PC-9 (cell line): Measurements from ENCODE around the gene MTUS2. TPM values are rescaled to one million over a fixed set of nuclear protein-coding genes. Genes with fewer than 3 reads are reported as not detected.

Experiments used
- BruUV-seq: library from RNA; stranded (reverse); fragments of 400-500 nt; replicated peaks from 2 replicates; lab custom pipeline; 2021; lab: Mats Ljungman, UMichigan
- CTCF ChIA-PET: fragments of 300-600 bp; sonication (Branson Sonifier 250); formaldehyde crosslinking; loops from one replicate; lab custom pipeline; 2022; ENCODE audit warnings: antibody characterized with exemption; lab: Charles Lee
- POLR2A ChIA-PET: fragments of 300-600 bp; sonication (Branson Sonifier 250); formaldehyde crosslinking; loops from one replicate; lab custom pipeline; 2022; ENCODE audit warnings: antibody characterized with exemption; ENCODE audit not compliant: unreplicated experiment; lab: Charles Lee
- DNase-seq, 2 experiments: peaks; one replicate each; pipeline versions ENCODE4 v3.0.0 to v3.0.0-alpha.2; 2015 to 2022; ENCODE audit warnings: mixed read lengths in 1 of 2
- H2AFZ ChIP-seq: fragments of 200-600 bp; sonication (generic); 2 replicates; pipeline ENCODE4 v1.8.1; 2017; ENCODE audit warnings: antibody characterized with exemption
- H3F3A ChIP-seq: fragments of 200-600 bp; sonication (generic); 2 replicates; pipeline ENCODE4 v1.8.1; 2017; ENCODE audit warnings: antibody characterized with exemption, mild to moderate bottlenecking, low read depth; ENCODE audit not compliant: insufficient read depth
- H3K27ac ChIP-seq: fragments of 200-600 bp; sonication (generic); 2 replicates; pipeline ENCODE4 v1.6.1; 2016; ENCODE audit warnings: mixed run types
- H3K27me3 ChIP-seq: fragments of 200-600 bp; sonication (generic); 2 replicates; pipeline ENCODE4 v1.6.1; 2016; ENCODE audit warnings: low read depth, mixed run types; ENCODE audit not compliant: insufficient read depth
- H3K36me3 ChIP-seq: fragments of 200-600 bp; sonication (generic); 2 replicates; pipeline ENCODE4 v1.6.1; 2016; ENCODE audit warnings: low read depth, mixed run types
- H3K4me1 ChIP-seq: fragments of 200-600 bp; sonication (generic); replicated peaks from 2 replicates; pipeline ENCODE4 v1.6.1; 2016; ENCODE audit warnings: mixed run types; ENCODE audit not compliant: insufficient read depth
- H3K4me2 ChIP-seq: fragments of 200-600 bp; sonication (generic); 2 replicates; pipeline ENCODE4 v1.6.1; 2017; ENCODE audit warnings: mixed run types
- H3K4me3 ChIP-seq: fragments of 200-600 bp; sonication (generic); 2 replicates; pipeline ENCODE4 v1.6.1; 2016; ENCODE audit warnings: mixed run types
- H3K79me2 ChIP-seq: fragments of 200-600 bp; sonication (generic); 2 replicates; pipeline ENCODE4 v1.6.1; 2017; ENCODE audit warnings: low read depth, mixed run types
- H3K9me2 ChIP-seq: fragments of 200-600 bp; sonication (generic); 2 replicates; pipeline ENCODE4 v1.8.1; 2017; ENCODE audit warnings: mild to moderate bottlenecking; ENCODE audit not compliant: insufficient read depth
- H3K9me3 ChIP-seq: fragments of 200-600 bp; sonication (generic); 2 replicates; pipeline ENCODE4 v1.8.1; 2016; ENCODE audit warnings: low read depth; ENCODE audit not compliant: insufficient read depth
- H4K20me1 ChIP-seq: fragments of 200-600 bp; sonication (generic); 2 replicates; pipeline ENCODE4 v1.8.1; 2017; ENCODE audit not compliant: insufficient read depth
- CTCF ChIP-seq: fragments of 200-600 bp; sonication (generic); conservative IDR thresholded peaks from 2 replicates; pipeline ENCODE4 v1.6.1; 2017; ENCODE audit warnings: mixed run types, antibody characterized with exemption, mild to moderate bottlenecking, moderate library complexity
- EZH2 ChIP-seq: fragments of 200-600 bp; sonication (generic); IDR thresholded peaks from 2 replicates; pipeline ENCODE4 v1.8.0; 2017; ENCODE audit warnings: antibody characterized with exemption, low read depth
- intact Hi-C: fragments of 100-400 bp; cut with micrococcal nuclease; formaldehyde crosslinking; loops from one replicate; pipeline ENCODE4 v1.10.0; 2022; ENCODE audit not compliant: unreplicated experiment
- total RNA-seq: library from RNA; stranded (reverse); gene quantifications from 2 replicates; pipeline ENCODE4 v1.2.3, GENCODE V29; 2021

Gene MTUS2
- total RNA-seq, 1 experiment from 2014 or later = not detected

- Histone ChIP-seq H2AFZ (no peak overlapping the region), H3K9me3 (no peaks in the 10 kb centered on the region), H3K4me3 (no peak overlapping the region), H3K27me3 (no peaks in the 10 kb centered on the region), H3K4me2 (no peak overlapping the region), H3K4me1 (no peaks in the 10 kb centered on the region), H3K79me2 (peaks cover 86% of the 10 kb centered on the region), H3F3A (no peaks in the 10 kb centered on the region; the same call in 1 of the 2 replicates), H3K9me2 (no peaks in the 10 kb centered on the region), H4K20me1 (peaks cover 99% of the 10 kb centered on the region), H3K36me3 (peaks cover 32% of the 10 kb centered on the region), H3K27ac (no peak overlapping the region)
- intact Hi-C loops = no loop called here
- CTCF ChIA-PET = no interaction called here
- POLR2A ChIA-PET = no interaction called here
- no peak for TF ChIP-seq EZH2
- TF ChIP-seq CTCF = no peak
- no peak for DNase-seq
- no TSS peak for BruUV-seq
Measured at GRCh38 chr13:29546662-29547061, 726.5 kb downstream of the MTUS2 start.

DNA sequence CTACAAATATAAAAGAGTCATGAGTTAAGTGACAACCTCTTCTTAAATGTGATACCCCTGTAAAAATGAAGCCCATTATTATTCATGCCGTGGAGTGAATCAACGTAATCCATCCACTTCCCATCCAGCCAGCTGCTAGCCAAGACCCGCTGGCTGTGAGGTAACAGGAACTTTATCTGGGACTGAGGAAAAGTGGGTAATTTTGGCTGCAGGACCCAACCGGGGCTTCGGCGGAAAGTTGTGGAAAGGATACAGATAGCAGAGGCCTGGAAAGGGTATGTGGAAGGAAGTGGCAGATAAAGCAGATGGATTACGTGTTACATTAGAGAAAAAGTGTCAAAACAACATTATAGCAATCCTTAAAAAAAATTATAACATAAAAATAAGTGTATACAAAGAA lies 727.0 kb downstream of the MTUS2 start:
- intact Hi-C loops = no loop called here
- CTCF ChIA-PET = no interaction called here
- Histone ChIP-seq H2AFZ (no peak overlapping the region), H3K9me2 (no peaks in the 10 kb centered on the region), H3K27ac (no peak overlapping the region), H3K79me2 (peaks cover 88% of the 10 kb centered on the region), H3K4me3 (no peak overlapping the region), H3F3A (no peaks in the 10 kb centered on the region; the same call in 1 of the 2 replicates), H3K27me3 (no peaks in the 10 kb centered on the region), H3K4me1 (no peaks in the 10 kb centered on the region), H3K9me3 (no peaks in the 10 kb centered on the region), H4K20me1 (peaks cover 100% of the 10 kb centered on the region), H3K4me2 (no peak overlapping the region), H3K36me3 (peaks cover 32% of the 10 kb centered on the region)
- BruUV-seq = no TSS peak
- TF ChIP-seq EZH2 (no peak), CTCF (no peak)
- no peak for DNase-seq
- POLR2A ChIA-PET = no interaction called here

DNA sequence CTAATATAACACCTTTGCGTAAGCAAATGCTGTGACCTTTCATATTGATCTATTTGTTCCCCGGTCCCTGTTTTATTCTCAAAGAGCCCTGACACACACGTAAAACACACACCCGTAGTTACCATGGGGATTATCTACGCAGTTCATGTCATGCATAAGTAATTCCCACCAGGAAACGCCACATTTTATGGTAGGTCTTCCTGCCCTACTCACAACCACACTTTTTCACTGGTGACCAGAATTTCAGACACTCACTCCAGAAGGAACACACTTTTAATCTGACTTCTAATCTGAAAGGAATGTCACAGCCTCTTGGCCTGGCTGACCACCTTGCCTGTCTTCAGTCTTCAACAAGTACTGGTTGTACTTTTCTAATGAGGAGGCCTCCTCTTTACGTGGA lies 728.6 kb downstream of the MTUS2 start:
- TF ChIP-seq CTCF (no peak), EZH2 (no peak)
- intact Hi-C loops = no loop called here
- peaks cover 90% of the 10 kb centered on the region for H3K79me2 ChIP-seq
- no peaks in the 10 kb centered on the region for H3K9me2 ChIP-seq
- H3K27ac ChIP-seq = no peak overlapping the region
- no peak overlapping the region for H3K4me2 ChIP-seq
- peaks cover 37% of the 10 kb centered on the region for H3K36me3 ChIP-seq
- H2AFZ ChIP-seq = no peak overlapping the region
- no peak overlapping the region for H3K4me3 ChIP-seq
- no peaks in the 10 kb centered on the region for H3K4me1 ChIP-seq
- POLR2A ChIA-PET = no interaction called here
- no peaks in the 10 kb centered on the region for H3K9me3 ChIP-seq
- peaks cover 99% of the 10 kb centered on the region for H4K20me1 ChIP-seq
- no peaks in the 10 kb centered on the region; the same call in 1 of the 2 replicates for H3F3A ChIP-seq
- no TSS peak for BruUV-seq
- CTCF ChIA-PET = no interaction called here
- no peak for DNase-seq
- H3K27me3 ChIP-seq = no peaks in the 10 kb centered on the region
